A172 (cell line): ENCODE results near the gene NKX1-1. TPM values are rescaled to one million over a fixed set of nuclear protein-coding genes. Genes with fewer than 3 reads are reported as not detected.
"Not testable (repeated sequence)": the region's sequence is repeated elsewhere in the genome, so short reads cannot be mapped to it uniquely, and the experiment has no call there.

Source experiments
- DNase-seq: peaks from one replicate; pipeline ENCODE4 v3.0.0-alpha.2; 2015; ENCODE audit warnings: low spot score
- total RNA-seq: library from RNA; depleted of rRNA; stranded (reverse); fragments of >200 nt; shearing (Covaris generic); gene quantifications from 2 replicates; pipeline ENCODE4 v1.2.3, GENCODE V29; 2014

NKX1-1 gene
- total RNA-seq, 1 experiment from 2014 or later = not detected

- DNase-seq = no peak
Observed at GRCh38 chr4:1404573-1405253, 1.5 kb downstream of the NKX1-1 start.

- no peak for DNase-seq
Observed at GRCh38 chr4:1403591-1404572, 2.4 kb downstream of the NKX1-1 start.

GRCh38 chr4:1403177-1403583 lies 3.1 kb downstream of the NKX1-1 start:
- DNase-seq = no peak

- DNase-seq = no peak
Observed at GRCh38 chr4:1402516-1403091, 3.6 kb downstream of the NKX1-1 start.

GRCh38 chr4:1402021-1402515 lies 4.2 kb downstream of the NKX1-1 start:
- no peak for DNase-seq

- DNase-seq = no peak
Observed at GRCh38 chr4:1401409-1402020, 4.7 kb downstream of the NKX1-1 start.

GRCh38 chr4:1400831-1401408 lies 5.3 kb downstream of the NKX1-1 start:
- DNase-seq = no peak

- DNase-seq = no peak
Observed at GRCh38 chr4:1400191-1400805, 5.9 kb downstream of the NKX1-1 start.

- no peak for DNase-seq
Observed at GRCh38 chr4:1399508-1400190, 6.6 kb downstream of the NKX1-1 start.

GRCh38 chr4:1398681-1399507 lies 7.3 kb downstream of the NKX1-1 start:
- no peak for DNase-seq

GRCh38 chr4:1396806-1397455 lies 9.3 kb downstream of the NKX1-1 start:
- DNase-seq = no peak

- no peak for DNase-seq
Observed at GRCh38 chr4:1395941-1396805, 10.1 kb downstream of the NKX1-1 start.

GRCh38 chr4:1395389-1395820 lies 10.8 kb downstream of the NKX1-1 start:
- DNase-seq = not testable (repeated sequence)

GRCh38 chr4:1394554-1395388 lies 11.5 kb downstream of the NKX1-1 start:
- DNase-seq = not testable (repeated sequence)

GRCh38 chr4:1393866-1394265 lies 12.4 kb downstream of the NKX1-1 start:
- no peak for DNase-seq

GRCh38 chr4:1393363-1393762 lies 12.9 kb downstream of the NKX1-1 start:
- not testable (repeated sequence) for DNase-seq
